IMR-90 (cell line): ENCODE measurements around the gene TRABD2A. TPM values are rescaled to one million over a fixed set of nuclear protein-coding genes. Genes with fewer than 3 reads are reported as not detected.

Experiments
- ATAC-seq: fragments of 200-7000 bp; cut with Tn5 transposase; 2 replicates; pipeline ENCODE4 v1.9.1; 2020; ENCODE audit warnings: low read depth, mild to moderate bottlenecking, moderate library complexity
- BruUV-seq: library from RNA; stranded (reverse); fragments of 400-500 nt; replicated peaks from 2 replicates; lab custom pipeline; 2021; lab: Mats Ljungman, UMichigan
- CTCF ChIA-PET: fragments of 300-600 bp; formaldehyde crosslinking; extraction: SDS; loops from one replicate; lab custom pipeline; 2021; ENCODE audit warnings: antibody characterized with exemption; lab: Yijun Ruan, JAX
- POLR2A ChIA-PET: fragments of 300-600 bp; sonication (Branson Sonifier 250); formaldehyde crosslinking; loops from one replicate; lab custom pipeline; 2022; ENCODE audit warnings: antibody characterized with exemption; ENCODE audit not compliant: unreplicated experiment; lab: Charles Lee
- DNase-seq: peaks from one replicate; pipeline ENCODE4 v3.0.0; 2013
- H2AFZ ChIP-seq: replicated peaks from 2 replicates; pipeline ENCODE3; 2013; ENCODE audit warnings: low read length, mild to moderate bottlenecking; ENCODE audit not compliant: poor library complexity
- H2AK5ac ChIP-seq: 2 replicates; pipeline ENCODE4 v1.6.1; 2013; ENCODE audit warnings: low read depth, low read length, inconsistent platforms
- H2AK9ac ChIP-seq: replicated peaks from 2 replicates; pipeline ENCODE3; 2013; ENCODE audit warnings: mild to moderate bottlenecking, low read depth, low read length, moderate library complexity; ENCODE audit not compliant: poor library complexity
- H2BK120ac ChIP-seq: 2 replicates; pipeline ENCODE4 v1.6.1; 2013; ENCODE audit warnings: low read depth, low read length, inconsistent platforms
- H2BK15ac ChIP-seq: 3 replicates; pipeline ENCODE4 v1.6.1; 2013; ENCODE audit warnings: low read depth, low read length, inconsistent platforms
- H2BK20ac ChIP-seq: 2 replicates; pipeline ENCODE4 v1.6.1; 2013; ENCODE audit warnings: low read depth, mild to moderate bottlenecking, inconsistent platforms, low read length, moderate library complexity
- H2BK5ac ChIP-seq: 2 replicates; pipeline ENCODE4 v1.6.1; 2013; ENCODE audit warnings: mild to moderate bottlenecking, low read depth, low read length, inconsistent platforms; ENCODE audit not compliant: poor library complexity, severe bottlenecking
- H3K14ac ChIP-seq: replicated peaks from 2 replicates; pipeline ENCODE4 v1.6.1; 2013; ENCODE audit warnings: low read depth, low read length, inconsistent platforms
- H3K18ac ChIP-seq: 2 replicates; pipeline ENCODE4 v1.6.1; 2013; ENCODE audit warnings: low read depth, low read length, control low read depth
- H3K23ac ChIP-seq: 2 replicates; pipeline ENCODE4 v1.6.1; 2013; ENCODE audit warnings: low read depth, low read length, inconsistent platforms
- H3K27ac ChIP-seq: 2 replicates; pipeline ENCODE4 v1.5.1; 2013; ENCODE audit warnings: mild to moderate bottlenecking, control low read depth, low read length; ENCODE audit not compliant: insufficient read depth
- H3K27me3 ChIP-seq: 2 replicates; pipeline ENCODE4 v1.6.1; 2013; ENCODE audit warnings: low read length; ENCODE audit not compliant: control insufficient read depth, insufficient read depth
- H3K36me3 ChIP-seq: 2 replicates; pipeline ENCODE4 v1.6.1; 2013; ENCODE audit warnings: low read length, mixed read lengths; ENCODE audit not compliant: control insufficient read depth, insufficient read depth
- H3K4ac ChIP-seq: 2 replicates; pipeline ENCODE4 v1.6.1; 2013; ENCODE audit warnings: low read depth, low read length, inconsistent platforms
- H3K4me1 ChIP-seq: 2 replicates; pipeline ENCODE4 v1.6.1; 2013; ENCODE audit warnings: low read length, mixed read lengths; ENCODE audit not compliant: control insufficient read depth, insufficient read depth
- H3K4me2 ChIP-seq: 2 replicates; pipeline ENCODE4 v1.6.1; 2013; ENCODE audit warnings: low read depth, mild to moderate bottlenecking, control low read depth, low read length, moderate library complexity
- H3K4me3 ChIP-seq: 2 replicates; pipeline ENCODE4 v1.5.1; 2013; ENCODE audit warnings: low read depth, mild to moderate bottlenecking, control low read depth, low read length, moderate library complexity; ENCODE audit not compliant: insufficient read depth
- H3K56ac ChIP-seq: 2 replicates; pipeline ENCODE4 v1.6.1; 2013; ENCODE audit warnings: low read length, inconsistent platforms; ENCODE audit not compliant: insufficient read depth; ENCODE audit errors: extremely low read depth
- H3K79me1 ChIP-seq, 2 experiments: 2 replicates each; pipeline ENCODE4 v1.6.1; 2013; ENCODE audit warnings: low read length in 2 of 2, inconsistent platforms in 1 of 2, low read depth in 1 of 2
- H3K9ac ChIP-seq: 2 replicates; pipeline ENCODE4 v1.6.1; 2013; ENCODE audit warnings: low read depth, low read length, control low read depth
- H3K9me1 ChIP-seq: 2 replicates; pipeline ENCODE4 v1.6.1; 2013; ENCODE audit warnings: low read length, inconsistent platforms; ENCODE audit not compliant: insufficient read depth
- H3K9me3 ChIP-seq: 2 replicates; pipeline ENCODE4 v1.6.1; 2013; ENCODE audit warnings: low read length; ENCODE audit not compliant: control insufficient read depth, insufficient read depth
- H4K20me1 ChIP-seq: 2 replicates; pipeline ENCODE4 v1.6.1; 2013; ENCODE audit warnings: low read length, inconsistent platforms; ENCODE audit not compliant: insufficient read depth
- H4K5ac ChIP-seq: 2 replicates; pipeline ENCODE4 v1.6.1; 2013; ENCODE audit warnings: mild to moderate bottlenecking, low read depth, low read length, control low read depth
- H4K8ac ChIP-seq, 2 experiments: 2 replicates each; pipeline ENCODE4 v1.6.1; 2013; ENCODE audit warnings: low read depth in 2 of 2, low read length in 2 of 2, control low read depth in 1 of 2, inconsistent platforms in 1 of 2
- H4K91ac ChIP-seq: 2 replicates; pipeline ENCODE4 v1.6.1; 2013; ENCODE audit warnings: low read depth, low read length, inconsistent platforms; ENCODE audit not compliant: insufficient read depth
- BHLHE40 ChIP-seq: fragments of 150-350 bp; IDR thresholded peaks from 2 replicates; pipeline ENCODE4 v1.6.1; 2016; ENCODE audit warnings: mild to moderate bottlenecking, low read depth, low read length
- CEBPB ChIP-seq: IDR thresholded peaks from 2 replicates; pipeline ENCODE4 v1.6.1; 2012; ENCODE audit warnings: low read depth, low read length, improper control_type of control experiment
- CHD1 ChIP-seq: IDR thresholded peaks from 2 replicates; pipeline ENCODE4 v1.6.1; 2012; ENCODE audit warnings: low read depth, low read length, improper control_type of control experiment
- CTCF ChIP-seq: conservative IDR thresholded peaks from 2 replicates; pipeline ENCODE4 v1.5.1; 2012; ENCODE audit warnings: mild to moderate bottlenecking, low read depth, low read length, improper control_type of control experiment
- ELK1 ChIP-seq: fragments of 150-350 bp; IDR thresholded peaks from 2 replicates; pipeline ENCODE4 v1.6.1; 2016; ENCODE audit warnings: low read depth, mild to moderate bottlenecking, low read length, moderate library complexity, borderline replicate concordance
- FOS ChIP-seq: fragments of 150-350 bp; IDR thresholded peaks from 2 replicates; pipeline ENCODE4 v1.6.1; 2016; ENCODE audit warnings: low read depth, low read length
- MAFK ChIP-seq: IDR thresholded peaks from 2 replicates; pipeline ENCODE4 v1.6.1; 2012; ENCODE audit warnings: low read depth, low read length, improper control_type of control experiment
- MAZ ChIP-seq: IDR thresholded peaks from 2 replicates; pipeline ENCODE4 v1.6.1; 2012; ENCODE audit warnings: low read depth, mild to moderate bottlenecking, low read length, improper control_type of control experiment, moderate library complexity, borderline replicate concordance
- MXI1 ChIP-seq: IDR thresholded peaks from 2 replicates; pipeline ENCODE4 v1.6.1; 2012; ENCODE audit warnings: low read depth, mild to moderate bottlenecking, low read length, moderate library complexity, borderline replicate concordance
- NFE2L2 ChIP-seq: fragments of 150-350 bp; IDR thresholded peaks from 2 replicates; pipeline ENCODE4 v1.6.1; 2016; ENCODE audit warnings: low read depth, mild to moderate bottlenecking, low read length
- POLR2A ChIP-seq: IDR thresholded peaks from 2 replicates; pipeline ENCODE4 v1.6.1; 2012; ENCODE audit warnings: mild to moderate bottlenecking, low read depth, low read length
- RAD21 ChIP-seq: IDR thresholded peaks from 2 replicates; pipeline ENCODE4 v1.6.1; 2012; ENCODE audit warnings: low read length, improper control_type of control experiment
- RCOR1 ChIP-seq: IDR thresholded peaks from 2 replicates; pipeline ENCODE4 v1.6.1; 2012; ENCODE audit warnings: mild to moderate bottlenecking, low read length, improper control_type of control experiment; ENCODE audit not compliant: insufficient replicate concordance
- RFX5 ChIP-seq: IDR thresholded peaks from 2 replicates; pipeline ENCODE4 v1.8.0; 2012; ENCODE audit warnings: low read depth, mild to moderate bottlenecking, low read length, moderate library complexity
- SMC3 ChIP-seq: fragments of 150-350 bp; IDR thresholded peaks from 2 replicates; pipeline ENCODE4 v1.6.1; 2016; ENCODE audit warnings: low read depth, mild to moderate bottlenecking, antibody characterized with exemption, low read length, moderate library complexity
- USF2 ChIP-seq: fragments of 150-350 bp; IDR thresholded peaks from 2 replicates; pipeline ENCODE4 v1.6.1; 2017; ENCODE audit warnings: mild to moderate bottlenecking, antibody characterized with exemption, low read length, low read depth
- WGBS, 2 experiments: methylation state at CpG; one replicate each; pipeline versions ENCODE4 v1.1.5 to v1.1.7; 2013; ENCODE audit warnings: missing lambda C conversion rate in 2 of 2; ENCODE audit not compliant: insufficient read length in 1 of 2; ENCODE audit errors: extremely low coverage in 2 of 2; 5-methylcytosine and 5-hydroxymethylcytosine counted together
- dilution Hi-C: fragments of 300-500 bp; cut with HindIII; formaldehyde crosslinking; loops from one replicate; pipeline ENCODE4 v1.14.3; 2018; ENCODE audit warnings: low sequenced_read_pairs; ENCODE audit not compliant: unreplicated experiment
- in situ Hi-C: fragments of 300-500 bp; cut with MboI; formaldehyde crosslinking; loops from 3 replicates; pipeline ENCODE4 v1.14.3; 2019; ENCODE audit warnings: low sequenced_read_pairs, inconsistent platforms, mixed read lengths
- intact Hi-C: fragments of 100-400 bp; cut with micrococcal nuclease; formaldehyde crosslinking; loops from 2 replicates; pipeline ENCODE4 v1.10.0; 2022
- polyA plus RNA-seq, 3 experiments: library from polyadenylated mRNA; depleted of rRNA; stranded (reverse); fragments of >200 nt; gene quantifications; 2 replicates each; pipeline ENCODE4 v1.2.3, GENCODE V29; 2012; ENCODE audit warnings: low replicate concordance in 1 of 3
- total RNA-seq: library from RNA; depleted of rRNA; stranded (reverse); fragments of >200 nt; gene quantifications from 2 replicates; pipeline ENCODE4 v1.2.3, GENCODE V29; 2012

Gene TRABD2A
- total and polyA plus RNA-seq, 2 of the 4 experiments (the other 2 are of a cell fraction), result 17.6 to 20.3 TPM

DNA sequence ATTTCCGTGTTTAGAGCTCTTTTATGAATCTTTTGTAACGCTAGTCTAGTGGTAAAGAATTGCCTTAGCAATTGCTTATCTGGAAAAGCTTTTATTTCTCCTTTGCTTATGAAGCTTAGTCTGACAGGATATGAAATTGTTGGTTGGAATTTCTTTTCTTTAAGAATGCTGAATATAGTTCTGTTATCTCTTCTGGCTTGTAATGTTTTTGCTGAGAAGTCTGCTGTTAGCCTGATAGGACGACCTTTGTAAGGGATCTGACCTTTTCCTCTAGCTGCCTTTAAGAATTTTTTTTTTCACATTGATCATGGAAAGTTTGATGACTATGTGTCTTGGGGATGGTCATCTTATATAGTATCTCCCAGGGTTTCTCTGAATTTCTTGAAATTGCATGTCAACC lies 101.1 kb downstream of the TRABD2A start:
- no peak overlapping the region for H4K8ac ChIP-seq
- no peak overlapping the region for H2BK5ac ChIP-seq
- H3K27ac ChIP-seq, result no peak overlapping the region
- H2BK120ac ChIP-seq, result no peak overlapping the region
- H3K9me3 ChIP-seq, result no peaks in the 10 kb centered on the region
- H3K36me3 ChIP-seq, result no peaks in the 10 kb centered on the region
- H3K23ac ChIP-seq, result no peak overlapping the region
- no peak overlapping the region for H2AFZ ChIP-seq
- no peaks in the 10 kb centered on the region for H3K79me1 ChIP-seq
- H4K20me1 ChIP-seq, result no peaks in the 10 kb centered on the region
- H3K56ac ChIP-seq, result no peak overlapping the region
- no peak overlapping the region for H4K5ac ChIP-seq
- ATAC-seq, result no peak
- no CpG with 5 or more reads among the region's 3 CpGs for WGBS, 2 experiments
- ChIA-PET POLR2A (no interaction called here), CTCF (interaction anchor here (1.0 kb wide), 1 partner anchor 24 kb away, joined by 3 read pairs; no protein-coding TSS in a partner anchor)
- dilution Hi-C loops, result no loop called here
- TF ChIP-seq MXI1, result no peak
- TF ChIP-seq ELK1, result no peak
- TF ChIP-seq RAD21, result no peak
- no peak for TF ChIP-seq CHD1
- no peak for TF ChIP-seq SMC3
- TF ChIP-seq RFX5, result no peak
- no peak for TF ChIP-seq USF2
- TF ChIP-seq RCOR1, result no peak
- TF ChIP-seq FOS, result no peak
- no peak for TF ChIP-seq CEBPB
- no peak for TF ChIP-seq MAFK
- TF ChIP-seq CTCF, result no peak
- TF ChIP-seq BHLHE40, result no peak
- no peak for TF ChIP-seq MAZ
- no peak for TF ChIP-seq NFE2L2
- no peak for TF ChIP-seq POLR2A
- no peak overlapping the region for H2AK5ac ChIP-seq
- no peak for DNase-seq
- H2BK15ac ChIP-seq, result no peak overlapping the region
- no peak overlapping the region for H2AK9ac ChIP-seq
- peaks cover 3% of the 10 kb centered on the region; the same call in 1 of the 2 replicates for H3K4me1 ChIP-seq
- H3K9me1 ChIP-seq, result no peaks in the 10 kb centered on the region
- H3K27me3 ChIP-seq, result no peaks in the 10 kb centered on the region
- H3K9ac ChIP-seq, result no peak overlapping the region
- BruUV-seq, result no TSS peak
- no peak overlapping the region for H2BK20ac ChIP-seq
- H4K91ac ChIP-seq, result no peak overlapping the region
- no peak overlapping the region for H3K14ac ChIP-seq
- intact Hi-C loops, result no loop called here
- H3K4ac ChIP-seq, result no peak overlapping the region
- no peak overlapping the region for H3K4me3 ChIP-seq
- no peak overlapping the region for H3K18ac ChIP-seq
- in situ Hi-C loops, result no loop called here
- H3K4me2 ChIP-seq, result no peak overlapping the region
